Stromal cell of bone marrow (primary cell): ENCODE data around the gene TRANK1.

Experiments
- DNase-seq: peaks from one replicate; pipeline ENCODE4 v3.0.0-alpha.2; 2012; ENCODE audit warnings: low read depth

TRANK1 gene

DNA sequence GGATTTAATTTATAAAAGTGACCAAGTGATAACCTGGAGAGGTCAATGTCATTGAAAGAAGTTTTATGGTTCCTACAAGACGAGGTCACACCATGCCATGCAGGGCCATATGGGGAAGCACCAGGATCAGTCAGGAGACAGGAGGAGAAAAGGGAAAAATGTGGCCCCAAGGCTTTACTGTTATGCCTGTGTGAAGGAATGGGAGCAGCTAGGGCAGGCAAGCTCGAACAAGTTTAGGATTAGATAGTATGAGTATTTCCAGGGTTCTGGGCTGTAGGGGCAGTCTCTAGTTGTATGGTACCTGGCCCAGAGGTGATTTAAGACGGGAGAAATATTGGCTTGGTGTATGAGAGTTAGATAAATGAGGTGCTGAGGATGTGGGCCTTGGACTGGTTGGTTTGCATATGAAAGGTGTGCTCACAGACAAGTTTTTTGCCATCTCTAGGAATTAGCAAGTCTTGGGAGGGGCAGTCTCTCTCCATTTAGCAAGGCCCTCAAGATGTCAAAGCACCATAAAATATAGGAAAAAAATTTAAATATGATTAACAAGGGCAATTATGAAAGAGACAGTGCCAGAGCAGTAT, 144.2 kb downstream of the TRANK1 start:
- DNase-seq = no peak

DNA sequence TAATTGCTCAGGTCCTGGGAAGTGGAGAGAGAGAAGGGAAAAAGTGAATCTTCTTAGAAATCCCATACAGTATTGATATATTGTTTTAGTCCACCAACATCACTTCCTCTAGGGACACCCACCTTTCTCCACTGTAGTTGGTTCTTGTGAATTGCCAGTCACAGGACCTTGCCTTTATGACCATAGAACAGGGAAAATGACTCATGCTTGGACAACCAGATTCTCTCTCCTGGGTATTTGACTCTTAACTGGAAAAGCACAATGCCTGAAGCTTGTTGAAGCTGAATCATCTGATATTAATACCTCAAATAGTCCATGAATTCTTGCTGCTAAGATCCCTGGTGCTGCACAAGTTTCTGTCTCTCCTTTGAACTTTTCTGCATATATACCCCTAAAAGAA, 148.0 kb downstream of the TRANK1 start:
- peak; percentile 90 for DNase-seq

- DNase-seq = no peak
These were observed 148.7 kb downstream of the TRANK1 start for GRCh38 chr3:36796161-36796560.

DNA sequence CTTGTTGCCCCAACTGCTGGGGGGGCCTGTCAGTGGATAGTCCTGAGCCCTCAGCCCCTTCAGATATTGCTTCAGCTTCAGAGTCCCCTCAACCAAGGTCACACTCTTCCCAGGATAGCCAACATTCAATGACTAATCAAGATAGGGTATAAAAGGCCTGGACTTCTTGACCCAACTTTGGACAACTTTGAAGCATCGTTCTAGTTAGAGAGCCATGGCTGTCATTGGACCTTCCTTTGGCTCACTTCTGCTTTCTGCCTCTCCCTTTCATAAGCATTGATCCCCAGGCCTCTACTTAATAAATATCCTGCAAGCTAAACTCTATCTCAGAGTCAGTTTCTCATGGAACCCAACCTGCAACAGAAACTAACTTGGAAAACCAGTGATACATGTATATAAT, 149.2 kb downstream of the TRANK1 start:
- no peak for DNase-seq

GRCh38 chr3:36792342-36792741, 152.5 kb downstream of the TRANK1 start:
- DNase-seq = no peak

GRCh38 chr3:36790765-36791164, 154.1 kb downstream of the TRANK1 start:
- no peak for DNase-seq

DNA sequence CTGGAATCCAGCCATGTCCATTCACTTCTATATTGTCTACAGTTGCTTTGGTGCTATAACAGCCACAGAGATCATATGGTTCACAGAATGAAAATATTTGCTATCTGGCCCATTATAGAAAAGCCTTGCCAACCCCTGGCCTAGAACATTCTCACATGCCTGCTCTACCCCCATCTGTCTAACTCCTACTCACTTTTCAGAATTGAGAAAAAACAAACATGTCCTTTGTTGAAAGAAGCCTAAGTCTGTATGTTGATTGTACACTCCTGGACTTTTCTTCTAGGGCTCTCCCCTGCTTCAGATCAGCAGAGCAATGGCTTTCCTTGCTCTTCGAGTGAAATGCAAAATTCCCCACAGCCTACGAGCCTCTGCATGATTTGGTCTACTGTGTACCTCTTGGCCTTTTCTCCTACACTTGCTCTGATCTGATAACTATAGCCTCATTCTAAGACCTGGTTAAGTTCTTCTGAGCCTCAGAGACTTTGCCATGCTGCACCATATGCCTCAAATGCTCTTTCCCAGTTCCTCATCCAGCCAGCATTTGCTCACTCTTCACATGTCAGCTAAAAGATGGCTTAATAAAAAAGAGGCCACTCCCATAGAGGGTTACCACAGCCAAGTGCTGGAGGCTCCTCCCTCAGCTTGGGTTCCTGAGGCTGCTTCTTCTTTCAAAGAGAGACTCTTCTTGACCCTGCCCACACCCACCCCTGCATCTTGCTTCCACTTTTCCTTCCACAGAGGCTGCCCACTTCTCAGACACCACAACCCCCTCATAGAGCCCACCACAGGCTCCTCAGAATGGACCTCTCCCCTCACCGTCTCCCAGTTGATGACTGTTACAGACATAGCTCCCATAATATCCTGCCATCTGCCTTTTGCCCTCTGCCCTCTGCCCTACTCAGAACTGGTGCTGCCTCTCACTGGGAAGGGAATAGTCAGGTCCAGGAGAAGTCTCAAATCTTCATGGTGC, 157.6 kb downstream of the TRANK1 start:
- DNase-seq = no peak

GRCh38 chr3:36784138-36784635, 160.7 kb downstream of the TRANK1 start:
- DNase-seq = no peak

DNA sequence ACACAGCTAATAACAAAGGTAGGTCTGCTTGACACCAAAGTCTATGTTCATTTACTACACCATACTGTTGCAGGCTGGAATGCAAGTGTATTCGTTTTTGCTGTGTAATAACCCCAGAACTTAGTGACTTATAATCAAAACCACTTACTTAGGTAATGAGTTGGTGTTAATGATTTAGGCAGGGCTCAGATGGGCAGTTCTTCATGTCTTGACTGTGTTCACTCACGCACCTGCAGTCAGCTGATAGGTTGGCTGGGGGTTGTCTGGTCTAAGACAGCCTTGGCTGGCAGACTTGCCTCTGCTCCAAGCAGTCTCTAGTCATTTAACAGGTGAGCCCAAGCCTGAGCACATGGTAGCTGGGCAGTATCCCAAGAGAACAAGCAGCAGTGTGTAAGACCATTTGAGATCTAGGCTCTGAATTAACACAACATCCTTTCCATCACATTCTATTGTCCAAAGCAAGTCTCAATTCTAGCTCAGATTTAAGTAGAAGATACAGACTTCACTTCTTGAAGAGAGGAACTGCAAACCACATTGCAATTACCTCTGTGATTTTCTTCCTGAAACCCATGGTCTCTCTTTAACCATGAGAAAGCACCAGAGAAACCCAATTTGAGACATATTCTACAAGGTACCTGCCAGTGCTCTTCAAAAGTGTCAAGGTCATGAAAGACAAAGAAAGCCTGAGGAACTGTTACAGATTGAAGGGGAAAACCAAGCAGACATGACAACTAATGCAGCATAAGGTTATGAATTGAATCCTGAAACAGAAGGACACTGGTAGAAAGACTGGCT, 167.2 kb downstream of the TRANK1 start:
- DNase-seq = no peak
